ENCODE results near the gene G6PC1.
A peak's percentile ranks its signal among the peaks of the same experiment; 100 is the strongest.
"Not testable (repeated sequence)": the region's sequence is repeated elsewhere in the genome, so short reads cannot be mapped to it uniquely, and the experiment has no call there.

G6PC1 gene

GRCh38 chr17:42873932-42874695 lies 26.5 kb upstream of the G6PC1 start:
- DNase-seq (ENCODE audit: low spot score), result not testable (repeated sequence)

GRCh38 chr17:42877037-42877436 lies 23.6 kb upstream of the G6PC1 start:
- DNase-seq (ENCODE audit: low spot score), result no peak

DNA sequence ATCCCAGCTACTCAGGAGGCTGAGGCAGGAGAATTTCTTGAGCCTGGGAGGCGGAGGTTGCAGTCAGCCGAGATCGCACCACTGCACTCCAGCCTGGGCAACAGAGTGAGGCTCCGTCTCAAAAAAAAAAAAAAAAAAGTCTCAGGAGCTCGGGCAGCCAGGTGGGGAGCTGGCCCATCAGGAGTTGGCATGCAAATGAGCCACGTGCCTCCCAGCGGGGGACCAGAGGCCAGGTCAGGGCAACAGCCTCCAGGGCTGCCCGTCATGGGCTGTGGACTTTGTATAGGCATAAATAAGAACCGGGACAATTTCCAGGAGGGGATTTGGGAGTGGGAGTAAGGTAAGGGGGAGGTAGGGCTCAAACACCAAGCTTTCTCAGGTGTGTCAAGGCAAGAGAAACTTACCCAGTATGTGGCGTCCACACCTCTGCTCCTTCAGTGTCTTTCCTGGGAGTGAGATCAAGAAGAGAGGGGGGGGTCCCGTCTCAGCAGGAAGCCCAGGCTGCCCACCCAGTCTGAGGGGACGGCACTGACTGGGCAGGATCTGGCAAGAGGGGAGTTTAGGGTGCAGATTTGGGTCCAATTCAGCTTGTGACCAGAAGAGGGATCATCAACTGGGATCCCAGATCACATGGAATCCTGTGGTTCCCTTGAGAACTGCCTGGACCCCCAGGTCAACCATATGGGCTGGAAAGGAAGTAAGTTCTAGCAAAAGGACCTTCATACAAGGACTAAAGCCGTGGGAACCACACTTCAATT lies 22.3 kb upstream of the G6PC1 start:
- DNase-seq (ENCODE audit: low spot score), result peak; percentile 62

- no peak for DNase-seq (ENCODE audit: low spot score)
Observed at GRCh38 chr17:42878924-42879595, 21.5 kb upstream of the G6PC1 start.

DNA sequence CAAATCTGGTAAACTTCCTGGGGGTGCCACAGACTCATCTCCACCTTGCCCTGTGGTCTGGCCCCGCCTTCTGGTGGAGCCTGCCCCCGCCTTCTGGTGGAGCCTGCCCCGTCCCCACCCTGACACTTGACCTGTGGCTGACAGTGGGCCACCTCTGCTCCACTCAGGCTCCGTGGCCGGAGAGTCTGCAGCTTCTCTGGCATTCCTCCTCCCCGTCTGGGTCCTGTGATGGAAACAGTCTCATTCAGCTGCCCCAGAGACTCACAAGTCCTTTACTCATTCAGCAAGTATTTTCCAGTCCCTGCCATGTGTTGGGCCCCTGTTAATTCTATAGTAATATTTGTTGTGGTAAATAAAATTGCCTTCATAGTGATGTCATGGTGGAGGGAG lies 21.0 kb upstream of the G6PC1 start:
- no peak for DNase-seq (ENCODE audit: low spot score)

DNA sequence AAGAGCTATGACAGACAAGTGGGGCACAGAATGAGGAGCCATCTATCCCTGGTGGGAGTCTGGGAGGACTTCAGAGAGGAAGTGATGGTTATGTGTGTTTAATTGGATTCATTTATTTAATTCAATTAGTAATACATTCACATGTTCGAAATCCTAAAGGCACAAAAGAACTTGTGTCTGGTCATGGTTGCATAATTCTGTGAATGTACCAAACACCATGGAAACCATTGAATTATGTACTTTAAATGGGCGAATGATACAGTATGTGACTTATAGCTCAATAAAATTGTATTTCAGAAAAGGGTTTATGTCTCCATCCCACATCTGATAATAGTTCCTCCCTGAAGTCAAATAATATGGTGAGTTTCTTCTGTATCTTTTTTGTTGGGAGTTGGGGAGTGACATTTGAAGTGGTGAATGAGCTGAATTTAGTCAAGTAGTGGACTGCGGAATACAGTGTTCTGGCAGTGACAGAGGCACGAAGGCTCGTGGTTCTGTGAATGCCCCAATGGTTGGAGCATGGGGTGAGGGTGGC lies 19.8 kb upstream of the G6PC1 start:
- no peak for DNase-seq (ENCODE audit: low spot score)

- not testable (repeated sequence) for DNase-seq (ENCODE audit: low spot score)
Observed at GRCh38 chr17:42881706-42882105, 18.9 kb upstream of the G6PC1 start.

GRCh38 chr17:42882166-42882565 lies 18.4 kb upstream of the G6PC1 start:
- DNase-seq (ENCODE audit: low spot score), result no peak

DNA sequence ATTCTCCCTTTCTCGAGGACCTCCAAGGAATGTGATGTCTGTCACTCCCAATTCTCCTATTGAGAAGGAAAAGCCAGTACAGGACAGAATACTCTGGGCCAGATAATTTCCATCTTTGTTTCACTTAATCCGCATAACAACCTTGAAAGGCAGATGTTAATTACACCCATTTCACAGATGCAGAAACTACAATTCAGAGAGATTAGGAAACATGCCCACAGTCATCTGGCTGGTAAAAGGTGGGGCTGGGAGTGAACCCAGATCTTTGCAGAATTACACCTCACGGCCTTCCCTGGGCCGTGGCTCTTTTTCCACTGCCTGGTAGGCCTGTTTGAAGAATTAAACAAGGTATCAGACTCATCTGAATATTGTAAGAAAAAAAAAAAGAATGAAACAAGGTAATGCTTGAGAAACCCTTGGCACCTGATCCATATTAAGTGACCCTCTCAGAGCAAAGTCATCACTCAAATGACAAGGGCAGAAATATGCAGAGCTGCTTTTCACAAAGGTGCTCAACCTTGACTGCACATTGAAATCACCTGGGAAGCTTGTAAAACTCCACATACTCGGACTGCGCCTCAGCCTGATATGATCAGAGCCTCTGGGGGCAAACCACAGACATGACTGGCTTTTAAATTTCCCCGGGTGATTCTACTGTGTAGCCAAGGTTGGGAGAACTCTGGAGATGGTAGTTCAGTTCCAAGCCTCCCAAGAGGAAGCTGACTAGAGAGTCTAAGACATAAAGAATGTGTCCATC lies 16.6 kb upstream of the G6PC1 start:
- DNase-seq (ENCODE audit: low spot score), result no peak

- DNase-seq (ENCODE audit: low spot score), result not testable (repeated sequence)
Observed at GRCh38 chr17:42885806-42886205, 14.8 kb upstream of the G6PC1 start.

DNA sequence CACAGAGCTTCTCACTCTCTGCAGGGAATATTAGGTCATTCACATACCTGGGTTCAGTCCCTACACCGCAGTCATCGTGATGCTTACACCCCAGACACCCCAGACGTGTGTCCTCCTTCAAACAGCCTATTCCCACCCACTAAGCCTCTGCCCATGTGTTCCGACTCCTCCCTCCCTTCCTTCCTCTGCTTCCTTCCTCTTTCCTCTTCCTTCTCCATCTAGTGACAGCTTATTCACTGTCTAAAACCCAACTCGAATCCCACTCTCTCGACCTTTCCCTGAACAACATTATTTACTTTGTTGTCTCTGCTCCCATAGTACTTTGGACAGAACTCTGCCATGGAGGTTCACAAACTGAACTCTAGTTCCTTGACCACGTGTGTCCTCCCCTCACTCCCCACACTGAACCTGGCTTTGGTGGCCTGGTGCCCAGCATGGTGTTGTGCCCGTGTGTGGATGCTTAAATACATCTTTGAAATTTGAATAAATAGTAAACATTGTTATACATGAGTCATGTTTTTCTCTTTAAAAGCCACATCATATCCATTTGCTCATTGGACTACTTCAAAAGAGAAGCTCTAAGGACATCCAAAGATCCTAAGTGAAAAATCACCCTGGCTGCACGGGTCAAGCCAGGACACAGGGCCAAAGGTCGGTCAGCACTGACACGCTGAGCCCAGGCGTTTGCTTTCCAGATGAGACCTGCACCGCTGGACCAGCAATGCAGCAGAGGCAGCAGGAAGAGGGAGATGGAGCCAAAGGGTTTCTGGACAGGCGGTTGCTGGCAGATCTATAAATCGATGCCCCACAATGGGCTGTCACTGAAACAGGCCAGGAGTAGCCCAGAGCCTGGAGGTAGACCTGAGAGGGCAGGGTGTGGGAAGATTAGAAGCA lies 14.1 kb upstream of the G6PC1 start:
- peak; percentile 67 for DNase-seq (ENCODE audit: low spot score)

GRCh38 chr17:42889809-42890208 lies 10.8 kb upstream of the G6PC1 start:
- DNase-seq (ENCODE audit: low spot score), result no peak

DNA sequence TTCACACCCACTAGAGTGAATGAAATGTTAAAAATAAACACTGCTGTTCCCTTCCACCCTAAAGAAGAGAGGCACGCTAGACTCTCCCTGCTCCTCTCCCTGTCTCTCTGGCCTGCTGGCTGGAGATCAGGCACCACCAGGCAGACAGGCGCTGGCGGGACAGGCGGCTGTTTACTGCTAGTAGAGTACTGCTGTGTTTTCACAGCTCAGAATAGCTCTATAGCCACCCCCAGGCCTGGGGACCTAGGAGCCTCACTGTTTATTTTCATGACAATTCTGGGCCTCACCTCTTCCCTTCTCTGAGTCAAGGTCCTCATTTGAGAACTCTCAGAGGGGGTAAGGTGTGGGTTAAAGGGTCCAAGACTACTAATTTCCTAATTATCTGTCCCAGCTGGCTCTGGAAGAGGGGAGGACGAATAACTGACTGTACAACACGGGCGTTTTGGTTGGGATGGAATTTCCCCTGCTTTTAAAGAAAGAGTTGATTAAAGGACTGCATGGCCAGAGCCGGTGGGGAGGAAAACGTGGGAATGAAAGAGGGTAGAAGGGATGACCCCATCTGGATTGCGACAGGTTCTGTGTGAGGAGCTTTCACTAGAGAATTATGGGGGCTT lies 9.0 kb upstream of the G6PC1 start:
- peak; percentile 65 for DNase-seq (ENCODE audit: low spot score)

DNA sequence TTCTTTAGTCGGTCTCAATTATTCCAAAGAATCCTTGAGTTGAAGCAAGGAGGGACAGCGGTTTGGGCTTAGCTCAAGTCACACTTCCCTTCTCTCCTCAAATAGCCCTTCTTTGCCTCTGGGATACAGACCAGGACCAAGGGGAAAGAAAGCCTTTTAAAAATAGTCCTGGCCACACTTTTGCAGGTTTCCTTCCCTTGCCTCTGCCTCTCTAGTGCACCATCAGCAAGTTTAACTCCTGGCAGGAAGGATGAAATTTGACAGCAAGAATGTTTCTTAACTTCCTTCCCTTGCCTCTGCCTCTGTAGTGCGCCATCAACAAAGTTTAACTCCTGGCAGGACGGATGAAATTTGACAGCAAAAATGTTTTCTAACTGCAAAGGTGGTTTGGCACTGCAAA lies 7.2 kb upstream of the G6PC1 start:
- DNase-seq (ENCODE audit: low spot score), result no peak

DNA sequence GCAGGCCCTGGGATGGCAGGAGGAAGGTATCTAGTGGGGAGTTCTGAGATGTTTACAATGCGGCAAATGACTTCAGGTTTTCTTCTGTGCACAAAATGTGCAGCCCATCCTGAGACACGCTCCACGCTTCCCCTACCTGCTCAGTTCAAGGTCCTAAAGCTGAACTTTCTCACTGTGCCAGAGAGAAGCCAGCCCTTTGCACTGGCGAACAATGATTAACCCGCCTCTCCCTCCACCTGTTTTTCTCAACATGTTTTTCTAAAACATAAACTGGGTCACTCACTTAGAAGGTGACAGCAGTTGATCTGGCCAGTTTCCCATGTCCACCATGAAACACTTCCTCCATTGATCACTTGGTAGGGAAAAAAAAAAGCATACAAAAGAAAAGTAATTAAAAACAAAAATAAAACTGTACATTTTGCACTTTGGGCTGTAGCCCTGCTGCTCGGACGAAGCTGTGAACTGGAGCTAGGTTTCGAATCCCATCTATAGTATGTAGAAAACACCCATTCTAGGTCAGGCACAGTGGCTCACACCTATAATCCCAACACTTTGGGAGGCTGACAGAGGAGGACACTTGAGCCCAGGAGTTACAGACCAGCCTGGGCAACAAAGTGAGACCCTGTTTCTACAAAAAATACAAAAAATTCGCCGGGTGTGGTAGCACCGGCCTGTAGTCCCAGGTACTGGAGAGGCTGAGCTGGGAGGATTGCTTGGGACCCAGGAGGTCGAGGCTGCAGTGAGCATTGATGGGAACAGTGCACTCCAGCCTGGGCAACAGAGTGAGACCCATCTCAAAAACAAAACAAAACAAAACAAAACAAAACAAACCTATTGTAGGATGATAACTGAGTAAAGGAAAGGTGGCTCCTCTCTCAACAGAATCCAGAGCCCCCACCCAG lies 6.1 kb upstream of the G6PC1 start:
- peak; percentile 43 for DNase-seq (ENCODE audit: low spot score)

GRCh38 chr17:42895185-42895555 lies 5.4 kb upstream of the G6PC1 start:
- DNase-seq (ENCODE audit: low spot score), result no peak

GRCh38 chr17:42898147-42898811 lies 2.3 kb upstream of the G6PC1 start:
- no peak for DNase-seq (ENCODE audit: low spot score)

DNA sequence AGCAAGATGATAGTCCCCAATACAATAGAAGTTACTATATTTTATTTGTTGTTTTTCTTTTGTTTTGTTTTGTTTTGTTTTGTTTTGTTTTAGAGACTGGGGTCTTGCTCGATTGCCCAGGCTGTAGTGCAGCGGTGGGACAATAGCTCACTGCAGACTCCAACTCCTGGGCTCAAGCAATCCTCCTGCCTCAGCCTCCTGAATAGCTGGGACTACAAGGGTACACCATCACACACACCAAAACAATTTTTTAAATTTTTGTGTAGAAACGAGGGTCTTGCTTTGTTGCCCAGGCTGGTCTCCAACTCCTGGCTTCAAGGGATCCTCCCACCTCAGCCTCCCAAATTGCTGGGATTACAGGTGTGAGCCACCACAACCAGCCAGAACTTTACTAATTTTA lies 618 bp upstream of the G6PC1 start:
- DNase-seq (ENCODE audit: low spot score), result not testable (repeated sequence)
